NCI-H82 (cell line): ENCODE results near the gene SH3BP5.

Experiments
- DNase-seq: peaks from one replicate; lab custom pipeline; 2025; lab: John Stamatoyannopoulos, UW

Gene SH3BP5

DNA sequence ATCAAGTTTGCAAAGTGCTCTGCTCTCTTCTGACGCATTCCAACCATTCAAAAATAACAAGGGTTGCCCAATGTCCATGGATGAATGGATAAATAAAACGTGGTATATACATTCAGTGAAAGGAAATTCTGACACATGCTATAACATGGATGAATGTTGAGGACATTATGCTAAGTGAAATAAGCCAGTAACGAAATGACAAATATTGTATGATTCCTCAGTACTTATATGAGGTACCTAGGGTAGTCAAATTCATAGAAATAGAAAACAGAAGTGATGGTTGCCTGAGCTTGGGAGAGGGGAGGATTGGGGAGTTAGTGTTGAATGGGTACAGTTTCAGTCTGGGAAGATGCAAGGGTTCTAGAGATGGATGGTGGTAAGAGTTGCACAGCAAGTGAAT lies 33.9 kb downstream of the SH3BP5 start:
- no peak for DNase-seq

DNA sequence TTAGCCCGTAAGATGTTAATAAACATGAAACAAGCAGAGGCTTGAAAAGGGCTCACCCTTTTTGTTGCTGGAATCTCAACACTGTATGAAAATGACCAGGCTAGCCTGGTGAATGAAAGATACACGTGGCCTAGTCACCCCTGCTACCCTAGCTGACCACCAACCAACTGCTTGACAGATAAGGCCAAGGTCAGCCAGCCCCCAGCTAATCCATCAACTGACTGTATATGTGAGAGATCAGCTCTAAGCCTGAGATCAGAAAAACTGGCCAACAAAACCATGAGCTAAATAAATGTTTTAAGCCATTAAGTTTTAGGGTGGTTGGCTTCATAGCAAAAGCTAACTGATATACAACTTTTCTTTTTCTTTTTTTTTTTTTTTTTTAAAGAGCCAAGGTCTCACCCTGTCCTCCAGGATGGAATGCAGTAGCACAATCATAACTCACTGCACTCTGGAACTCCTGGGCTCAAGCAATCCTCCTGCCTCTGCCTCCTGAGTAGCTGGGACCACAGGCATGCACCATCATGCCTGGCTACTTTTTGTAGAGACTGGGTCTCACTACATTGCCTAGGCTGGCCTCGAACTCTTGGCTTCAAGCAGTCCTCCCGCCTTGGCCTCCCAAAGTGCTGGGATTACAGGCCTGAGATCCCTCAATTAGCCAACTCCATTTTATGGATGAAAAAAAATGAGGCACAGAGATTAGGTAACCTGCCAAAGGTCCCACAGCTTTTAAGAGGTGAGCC lies 34.6 kb downstream of the SH3BP5 start:
- DNase-seq, result no peak

DNA sequence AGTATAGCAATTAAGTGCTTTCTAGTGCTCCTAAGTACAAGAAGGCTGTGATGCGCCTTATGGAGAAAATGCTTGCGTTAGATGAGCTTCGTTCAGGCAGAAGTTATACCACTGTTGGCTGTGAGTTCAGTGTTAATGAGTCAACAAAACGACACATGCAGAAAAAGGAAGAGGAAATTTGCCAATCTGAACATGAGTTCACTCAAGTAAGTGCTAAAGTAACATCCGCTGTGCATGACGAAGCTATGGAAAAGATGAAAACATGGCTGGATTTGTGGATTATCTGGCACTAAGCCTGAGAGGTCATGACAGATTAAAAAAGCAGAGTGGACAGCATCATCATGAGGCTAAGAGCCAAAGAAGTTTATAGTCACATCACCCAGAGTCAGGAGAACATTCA lies 36.9 kb downstream of the SH3BP5 start:
- DNase-seq, result no peak

DNA sequence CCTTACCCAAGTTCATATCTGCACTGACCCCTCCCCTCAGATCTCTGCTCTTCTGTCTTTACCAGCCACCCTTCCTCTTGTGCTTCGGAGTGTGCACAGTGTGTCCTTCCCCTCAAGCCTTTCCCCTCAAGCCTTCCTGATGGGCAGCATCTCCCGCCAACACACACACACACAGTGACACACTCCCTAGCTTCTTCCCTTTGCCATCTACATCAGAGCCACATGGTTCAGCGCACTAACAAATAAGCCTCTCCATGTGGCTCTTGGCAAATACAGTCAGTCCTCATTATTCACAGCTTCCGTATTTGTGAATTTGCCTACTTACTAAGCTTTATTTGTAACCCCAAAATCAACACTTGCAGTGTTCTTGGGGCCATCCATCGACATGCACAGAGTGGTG lies 37.5 kb downstream of the SH3BP5 start:
- DNase-seq, result no peak

DNA sequence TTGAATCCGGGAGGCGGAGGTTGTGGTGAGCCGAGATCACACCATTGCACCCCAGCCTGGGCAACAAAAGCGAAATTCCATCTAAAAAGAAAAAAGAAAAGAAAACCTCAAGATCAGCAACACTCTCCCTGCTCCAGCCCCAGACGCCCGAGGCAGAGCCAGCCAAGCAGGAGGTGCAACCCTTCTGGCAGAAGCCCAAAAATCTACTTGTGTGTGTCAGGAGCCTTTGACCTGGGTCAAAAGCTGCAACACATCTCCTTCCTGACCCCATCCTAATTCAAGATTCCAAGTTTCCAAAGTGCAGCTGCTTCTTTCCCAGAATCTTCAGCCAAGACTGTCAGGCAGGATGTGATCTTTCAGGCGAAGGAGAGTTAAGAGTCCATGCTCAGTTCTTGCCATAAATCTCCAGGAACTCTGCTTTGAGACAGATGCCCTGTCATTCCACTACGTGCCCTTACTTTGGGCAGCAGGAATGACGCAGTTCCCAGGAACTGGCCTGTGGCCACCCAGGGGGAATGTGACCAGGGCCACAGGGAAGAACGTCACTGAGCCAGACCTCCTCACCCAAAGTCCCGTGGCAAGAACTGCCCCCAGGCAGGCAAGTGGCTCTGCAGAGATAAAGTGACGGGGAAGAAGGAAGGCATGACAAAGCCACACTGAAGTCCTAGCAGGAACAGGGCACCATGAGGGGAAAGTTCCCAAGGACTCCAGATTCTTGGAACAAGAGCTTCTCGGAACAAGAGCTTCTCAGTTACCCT lies 39.4 kb downstream of the SH3BP5 start:
- DNase-seq, result no peak

DNA sequence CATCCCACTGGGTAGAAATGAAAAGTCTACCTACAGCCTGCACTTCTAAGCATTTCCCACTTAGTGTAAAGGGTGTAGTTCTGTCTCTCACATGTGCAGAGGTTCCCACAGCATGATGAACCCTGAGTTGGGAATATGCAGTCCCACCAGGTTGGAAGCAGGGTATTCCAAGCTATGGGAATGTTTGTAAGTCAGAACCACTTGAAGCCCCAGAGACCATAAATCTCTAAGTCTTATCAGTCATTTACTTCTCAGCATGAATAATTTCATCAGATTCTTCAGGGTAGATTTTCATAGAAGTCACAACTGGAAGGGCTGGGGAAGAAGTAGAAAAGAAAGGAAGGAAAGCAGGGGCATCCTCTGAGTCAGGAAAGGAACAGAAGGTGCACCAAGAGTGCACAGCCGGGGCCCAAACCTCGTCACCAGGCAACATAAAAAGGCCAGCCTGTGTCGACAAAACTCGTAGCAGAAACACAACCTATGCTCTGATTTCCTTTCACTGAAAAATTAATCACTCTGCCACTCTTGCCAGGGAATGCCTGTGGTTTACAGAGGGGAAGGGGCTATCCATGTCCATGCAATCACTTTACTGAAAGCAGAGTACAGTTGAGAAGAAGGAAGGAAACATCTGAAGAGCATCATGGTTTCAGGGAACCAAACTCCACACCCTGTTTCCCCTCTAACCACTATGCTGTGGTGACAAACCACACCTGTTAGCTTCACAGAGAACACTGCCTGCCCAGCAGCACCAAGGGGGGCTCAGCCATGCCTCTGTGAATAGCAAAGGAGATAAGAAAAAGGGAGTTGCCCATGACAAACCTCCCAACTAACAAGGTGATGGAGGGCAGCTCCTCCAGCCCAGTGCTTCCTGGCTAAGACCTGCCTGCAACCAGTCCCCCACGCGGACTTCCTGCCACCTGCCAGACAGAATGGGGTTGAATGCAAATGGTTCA lies 40.5 kb downstream of the SH3BP5 start:
- no peak for DNase-seq

DNA sequence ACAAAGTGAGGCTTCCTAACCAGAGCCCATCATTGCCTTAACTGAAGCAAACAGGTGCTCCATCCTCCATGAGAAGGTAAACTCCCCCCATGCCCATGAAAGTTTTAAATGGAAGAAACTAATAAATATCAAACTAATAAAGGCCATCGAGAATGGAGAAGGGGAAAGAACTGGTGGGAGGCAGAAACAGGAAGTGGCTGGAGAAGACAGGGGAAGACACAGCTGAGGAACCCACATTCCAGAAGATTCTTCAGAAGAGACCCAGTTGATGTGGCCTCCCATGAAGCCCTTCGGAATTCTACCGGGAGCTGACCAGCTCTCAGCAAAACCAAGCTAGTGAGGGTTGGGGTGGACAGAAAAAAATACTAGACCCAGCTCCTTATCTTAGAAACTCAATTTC lies 41.6 kb downstream of the SH3BP5 start:
- no peak for DNase-seq

DNA sequence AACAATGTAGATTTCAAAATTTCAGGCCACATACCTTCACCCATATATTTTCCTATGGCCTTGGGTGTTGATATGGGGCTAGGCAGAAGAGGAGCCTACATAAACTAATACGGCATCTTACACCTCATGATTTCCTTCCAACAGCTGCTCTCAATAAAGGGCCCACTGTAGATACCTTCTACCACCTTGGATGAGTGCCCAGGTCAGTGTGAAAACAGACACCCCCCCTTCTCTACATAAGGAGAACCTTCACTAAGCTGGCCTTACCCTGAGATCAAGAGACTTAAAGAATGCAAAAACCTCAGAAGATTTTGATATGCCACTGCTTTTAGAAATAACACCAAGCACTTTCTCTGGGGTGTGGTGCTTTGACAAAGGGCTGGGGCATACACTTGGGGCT lies 42.7 kb downstream of the SH3BP5 start:
- DNase-seq, result no peak

DNA sequence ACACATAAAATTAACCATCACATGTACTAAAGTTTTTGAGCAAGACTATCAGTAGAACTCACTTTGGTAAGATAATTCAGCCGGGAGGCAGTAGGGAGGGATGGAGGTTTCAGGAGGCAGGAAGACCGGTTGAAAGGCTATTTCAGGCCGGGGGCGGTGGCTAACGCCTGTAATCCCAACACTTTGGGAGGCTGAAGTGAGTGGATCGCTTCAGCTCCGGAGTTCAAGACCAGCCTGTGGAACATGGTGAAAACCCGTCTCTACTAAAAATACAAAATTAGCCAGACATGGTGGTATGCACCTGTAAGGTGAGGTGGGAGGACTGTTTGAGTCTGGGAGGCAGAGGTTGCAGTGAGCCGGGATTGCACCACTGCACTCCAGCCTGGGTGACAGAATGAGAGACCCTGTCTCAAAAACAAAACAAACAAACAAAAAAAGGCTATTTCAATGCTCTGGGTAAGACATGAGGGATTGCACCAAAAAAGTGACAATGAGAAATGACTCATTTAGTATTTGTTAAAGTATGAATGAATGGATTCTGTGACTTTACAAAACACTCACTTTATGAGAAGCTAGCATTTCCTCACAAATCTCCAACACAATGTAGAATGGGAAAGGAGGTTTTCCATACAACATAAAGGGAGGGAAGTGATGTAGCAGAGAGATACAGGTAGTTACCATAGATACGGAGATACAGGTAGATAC lies 43.9 kb downstream of the SH3BP5 start:
- DNase-seq, result no peak

DNA sequence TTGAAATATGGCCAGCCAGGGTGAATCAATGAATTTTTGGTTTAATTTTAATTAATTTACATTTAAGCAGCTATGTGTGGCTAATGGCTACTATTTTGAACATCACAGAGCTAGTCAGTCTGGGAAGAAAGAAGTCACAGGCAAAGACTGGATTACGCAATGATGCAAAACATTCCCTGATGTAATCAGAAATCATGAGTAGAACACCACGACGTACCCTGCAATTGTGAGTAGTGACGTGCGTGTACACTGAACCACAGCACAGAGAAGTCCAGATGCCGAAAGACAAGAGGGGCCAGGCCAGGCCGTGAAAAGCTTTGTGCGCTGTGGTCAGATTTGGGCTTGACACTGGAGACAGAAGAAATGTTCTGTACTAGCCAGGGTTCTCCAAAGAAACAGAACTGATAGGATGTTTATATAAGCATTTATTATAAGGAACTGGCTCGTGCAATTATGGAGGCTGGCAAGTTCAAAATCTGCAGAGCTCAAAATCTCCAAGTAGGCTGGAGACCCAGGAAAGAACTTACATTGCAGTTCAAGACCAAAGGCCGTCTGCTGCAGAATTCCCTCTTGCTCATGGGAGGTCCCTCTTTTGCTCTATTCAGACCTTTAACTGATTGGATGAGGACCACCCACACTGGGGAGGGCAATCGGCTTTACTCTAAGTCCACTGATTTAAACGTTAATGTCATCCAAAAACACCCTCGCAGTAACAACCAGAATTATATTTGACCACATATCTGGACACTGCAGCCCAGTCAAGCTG lies 44.6 kb downstream of the SH3BP5 start:
- no peak for DNase-seq

DNA sequence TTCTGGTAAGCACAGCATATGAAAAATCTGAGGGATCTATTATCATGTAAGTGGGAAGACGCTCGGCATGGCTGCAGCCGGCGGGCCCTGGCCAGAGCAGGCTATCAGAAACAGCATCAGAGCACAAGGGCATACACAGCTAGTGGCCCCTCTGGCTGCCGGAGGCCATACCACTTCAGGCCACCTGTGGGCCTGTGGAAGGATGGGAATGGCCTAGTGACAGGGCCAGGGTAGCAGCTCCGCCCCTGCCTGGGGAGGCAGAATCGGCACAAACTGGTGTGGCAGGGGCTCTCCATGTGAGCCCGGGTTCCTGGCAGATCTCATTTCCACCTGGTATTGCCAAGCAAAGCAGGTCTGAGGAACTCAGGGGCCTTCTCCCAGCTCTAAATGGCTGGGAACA lies 46.4 kb downstream of the SH3BP5 start:
- DNase-seq, result no peak

DNA sequence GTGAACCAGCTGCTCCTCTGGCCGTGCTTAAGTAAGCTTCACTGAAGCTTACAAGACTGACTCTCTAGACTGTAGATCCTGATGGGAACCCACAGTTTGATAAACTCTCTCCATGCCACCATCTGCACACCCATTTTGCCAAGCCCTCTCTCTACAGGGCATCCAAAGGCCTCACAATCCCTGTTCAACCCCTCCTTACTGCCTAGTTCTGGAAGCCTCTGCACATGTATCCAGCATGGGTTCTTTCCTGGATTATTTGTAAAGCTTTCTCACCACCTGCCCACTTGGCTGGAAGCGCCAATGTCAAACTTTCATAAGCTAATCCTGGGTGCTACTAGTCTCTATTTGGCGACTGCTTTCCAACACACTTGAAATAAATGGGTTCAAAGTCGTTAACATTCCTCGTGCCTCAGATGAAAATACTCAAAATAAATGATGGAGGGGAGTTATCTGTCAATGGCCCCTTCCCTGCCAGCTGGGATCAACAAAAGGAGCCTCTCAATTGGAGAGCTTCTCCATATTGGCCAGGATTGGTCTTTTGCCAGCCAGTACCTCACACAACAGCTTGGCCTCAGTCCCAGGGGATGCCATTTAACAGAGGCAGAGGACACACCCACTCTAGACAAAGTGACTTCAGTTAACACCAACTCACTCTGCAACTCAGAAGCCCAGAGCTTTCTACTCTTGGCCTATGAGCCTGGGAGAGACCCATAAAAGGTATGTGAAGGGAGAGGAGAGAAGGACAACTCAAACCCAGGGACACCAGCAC lies 48.1 kb downstream of the SH3BP5 start:
- peak; percentile 71 for DNase-seq

DNA sequence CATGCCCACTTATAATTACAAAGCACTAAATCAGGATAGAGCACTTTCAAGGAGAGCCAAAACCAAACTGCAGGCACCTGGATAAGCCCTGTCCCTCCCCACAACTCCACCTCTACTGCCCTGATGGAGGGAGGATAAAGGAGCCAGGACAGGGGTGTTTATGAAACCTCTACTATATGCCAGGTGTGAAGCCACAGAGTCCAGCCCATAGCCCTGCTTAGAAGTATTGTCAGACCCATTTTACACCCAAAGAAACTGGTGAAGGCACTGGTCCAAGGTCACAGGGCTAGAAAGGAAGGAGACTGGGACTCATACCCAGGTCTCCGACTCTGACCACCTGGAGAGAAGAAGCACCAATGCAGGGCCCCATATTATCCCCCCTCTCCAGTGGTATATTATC lies 48.7 kb downstream of the SH3BP5 start:
- no peak for DNase-seq

DNA sequence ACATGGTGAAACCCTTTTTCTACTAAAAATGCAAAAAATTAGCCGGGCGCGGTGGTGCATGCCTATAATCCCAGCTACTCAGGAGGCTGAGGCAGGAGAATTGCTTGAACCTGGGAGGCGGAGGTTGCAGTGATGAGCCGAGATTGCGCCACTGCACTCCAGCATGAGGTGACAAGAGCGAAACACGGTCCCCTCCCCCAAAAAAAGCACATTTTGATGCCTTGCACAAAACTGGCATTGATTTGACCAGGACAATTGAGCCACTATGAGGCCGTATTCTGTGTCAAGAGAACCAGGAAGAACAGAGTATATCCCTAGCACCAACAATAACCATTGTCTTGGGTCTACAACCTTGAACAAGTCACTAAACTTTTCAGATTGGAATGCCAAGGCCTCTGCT lies 50.6 kb downstream of the SH3BP5 start:
- DNase-seq, result no peak

DNA sequence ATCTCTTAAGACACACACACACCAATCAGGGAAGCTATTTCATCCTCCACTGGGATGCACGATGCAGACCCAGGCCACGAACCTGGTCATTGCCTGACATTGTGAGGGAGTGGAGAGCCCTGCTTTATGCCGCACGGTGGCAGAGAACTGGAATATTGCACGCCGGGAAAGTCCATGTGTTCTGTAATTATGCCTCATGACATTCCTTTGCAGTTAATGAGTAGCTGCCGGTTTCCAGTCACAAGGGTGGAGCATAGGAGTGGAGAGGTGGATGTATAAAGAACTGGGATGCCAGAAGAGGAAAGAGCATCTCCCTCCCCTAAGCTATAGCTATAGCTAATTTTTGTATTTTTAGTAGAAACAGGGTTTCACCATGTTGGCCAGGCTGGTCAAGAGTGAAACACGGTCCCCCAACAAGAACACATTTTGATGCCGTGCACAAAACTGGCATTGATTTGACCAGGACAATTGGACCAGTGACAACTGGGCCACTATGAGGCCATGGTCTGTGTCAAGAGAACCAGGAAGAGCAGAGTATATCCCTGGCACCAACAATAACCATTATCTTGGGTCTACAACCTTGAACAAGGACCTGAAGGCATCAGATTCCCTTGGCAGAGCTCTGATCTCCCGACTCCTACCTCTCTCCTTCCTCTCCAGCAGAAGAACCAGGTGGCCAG lies 51.4 kb downstream of the SH3BP5 start:
- no peak for DNase-seq

DNA sequence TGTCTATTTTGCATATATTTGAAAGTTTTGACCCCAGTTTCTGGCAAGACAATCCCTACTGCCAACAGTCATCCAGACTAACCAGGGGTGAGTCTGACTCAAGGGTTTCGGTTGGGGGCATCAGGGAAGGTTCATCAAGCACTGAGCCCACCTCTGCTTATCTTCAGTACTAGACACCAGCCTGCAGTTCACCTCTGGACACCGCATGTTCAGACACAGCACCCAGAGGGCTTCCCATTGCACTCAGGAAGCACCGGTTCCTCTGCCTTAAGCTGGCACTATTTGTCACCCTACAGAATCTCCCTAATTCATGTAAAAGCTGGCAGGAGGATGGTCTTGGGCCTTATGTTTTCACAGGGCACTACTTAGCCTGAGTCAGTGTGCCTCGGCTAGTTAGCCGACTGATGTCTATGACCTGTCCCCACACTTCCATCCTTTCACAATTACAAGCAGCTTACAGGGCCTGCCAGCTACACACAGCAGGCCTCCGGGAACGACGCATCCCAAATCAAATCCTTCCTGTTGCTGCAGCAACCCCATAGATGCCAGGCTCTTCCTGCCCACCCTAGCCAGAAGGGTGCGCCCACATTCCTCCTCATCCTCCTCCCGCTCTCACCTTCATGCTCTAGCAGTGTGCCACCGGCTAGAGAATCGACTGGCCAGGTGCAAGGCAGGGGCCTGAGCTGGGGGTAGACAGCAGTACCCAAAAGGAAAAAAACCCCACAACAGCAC lies 52.5 kb downstream of the SH3BP5 start:
- DNase-seq, result no peak

DNA sequence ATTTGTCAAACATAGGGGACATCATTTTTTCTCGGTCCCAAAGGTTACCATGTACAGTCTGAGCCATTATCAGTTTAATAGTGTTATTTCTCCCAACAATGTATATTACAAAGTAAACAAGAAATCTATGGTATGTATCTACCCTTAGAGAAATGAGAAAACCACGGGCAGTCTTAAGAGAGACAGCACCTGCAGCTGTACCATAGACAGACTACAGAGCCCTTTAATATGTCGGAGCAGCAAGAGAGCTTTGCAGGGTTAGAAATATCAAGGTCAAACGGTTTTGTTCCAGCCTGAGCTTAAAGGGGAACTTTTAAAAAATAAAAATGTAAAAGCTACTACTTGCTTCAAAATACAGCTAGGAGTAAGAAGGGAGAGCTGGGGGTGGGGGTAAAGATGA lies 53.2 kb downstream of the SH3BP5 start:
- DNase-seq, result no peak

DNA sequence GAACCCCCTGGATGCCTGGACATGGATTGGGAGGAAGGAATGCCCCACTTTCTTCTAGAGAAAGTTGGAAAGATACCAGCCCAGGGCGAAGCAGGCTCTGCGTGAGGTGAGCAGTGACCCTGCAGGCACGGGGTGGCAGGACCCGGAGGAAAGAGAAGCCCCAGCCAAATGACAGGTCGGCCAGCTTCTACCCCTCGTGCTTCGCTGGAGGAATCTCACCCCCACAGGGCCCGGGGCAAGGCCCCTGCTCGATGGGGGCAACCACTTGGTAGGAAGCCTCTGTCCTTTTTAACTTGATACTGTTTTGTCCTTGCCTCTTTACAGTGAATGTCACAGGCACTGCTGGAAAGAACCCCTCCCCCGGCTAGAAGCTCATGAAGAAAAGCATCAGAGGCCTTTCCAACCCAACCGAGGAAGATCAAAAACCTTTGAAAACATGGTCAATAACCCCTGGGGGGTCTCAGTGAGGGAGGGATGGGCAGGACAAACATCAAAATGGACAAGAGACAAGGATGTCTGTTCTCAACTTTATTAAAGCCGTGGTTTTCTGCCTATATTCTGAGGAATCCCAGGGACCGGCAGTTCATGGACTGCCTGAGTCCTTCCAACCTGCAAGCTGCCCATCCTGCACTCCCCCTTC lies 54.4 kb downstream of the SH3BP5 start:
- no peak for DNase-seq
